ENCODE measurements around the gene VWA5B1.

Gene VWA5B1

DNA sequence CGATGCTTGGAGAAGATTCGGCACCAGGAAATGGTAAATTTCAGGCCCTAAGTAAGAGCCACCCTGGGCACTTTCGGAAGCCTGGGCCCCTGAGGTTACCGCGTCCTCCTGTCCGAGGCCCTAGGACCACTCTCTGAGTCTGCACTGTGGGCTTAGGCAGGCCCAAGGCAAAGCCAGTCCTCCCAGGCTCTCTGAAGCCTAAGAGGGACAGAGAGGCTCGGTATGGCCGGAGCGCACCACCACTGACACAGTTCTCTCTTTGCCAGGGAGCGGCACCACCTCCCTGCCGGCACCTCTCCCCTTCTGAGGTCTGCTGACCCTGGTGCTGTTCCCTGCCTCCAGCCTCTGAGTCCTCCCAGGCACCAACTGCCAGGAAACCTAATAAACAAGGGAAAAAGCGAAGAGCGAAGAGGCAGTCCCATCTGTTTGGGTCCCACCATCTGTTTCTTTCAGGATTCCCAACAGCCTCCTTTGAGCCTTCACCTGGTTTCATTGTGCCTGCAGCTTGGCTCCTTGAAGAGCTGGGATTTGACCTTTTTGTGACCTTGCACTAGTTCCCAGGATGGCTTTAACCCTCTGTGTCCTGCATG is 57.7 kb downstream of the VWA5B1 start:
- DNase-seq (ENCODE audit: low spot score) = no peak

- DNase-seq (ENCODE audit: low spot score) = no peak
Observed at GRCh38 chr1:20349561-20349960, 58.9 kb downstream of the VWA5B1 start.

- no peak for DNase-seq (ENCODE audit: low spot score)
Observed at GRCh38 chr1:20349971-20350370, 59.3 kb downstream of the VWA5B1 start.

- no peak for DNase-seq (ENCODE audit: low spot score)
Observed at GRCh38 chr1:20350421-20350820, 59.7 kb downstream of the VWA5B1 start.

GRCh38 chr1:20351911-20352701 is 61.4 kb downstream of the VWA5B1 start:
- no peak for DNase-seq (ENCODE audit: low spot score)

- DNase-seq (ENCODE audit: low spot score) = no peak
Observed at GRCh38 chr1:20353836-20354235, 63.2 kb downstream of the VWA5B1 start.

- no peak for DNase-seq (ENCODE audit: low spot score)
Observed at GRCh38 chr1:20354610-20355009, 63.9 kb downstream of the VWA5B1 start.

GRCh38 chr1:20355101-20355827 is 64.6 kb downstream of the VWA5B1 start:
- no peak for DNase-seq (ENCODE audit: low spot score)

DNA sequence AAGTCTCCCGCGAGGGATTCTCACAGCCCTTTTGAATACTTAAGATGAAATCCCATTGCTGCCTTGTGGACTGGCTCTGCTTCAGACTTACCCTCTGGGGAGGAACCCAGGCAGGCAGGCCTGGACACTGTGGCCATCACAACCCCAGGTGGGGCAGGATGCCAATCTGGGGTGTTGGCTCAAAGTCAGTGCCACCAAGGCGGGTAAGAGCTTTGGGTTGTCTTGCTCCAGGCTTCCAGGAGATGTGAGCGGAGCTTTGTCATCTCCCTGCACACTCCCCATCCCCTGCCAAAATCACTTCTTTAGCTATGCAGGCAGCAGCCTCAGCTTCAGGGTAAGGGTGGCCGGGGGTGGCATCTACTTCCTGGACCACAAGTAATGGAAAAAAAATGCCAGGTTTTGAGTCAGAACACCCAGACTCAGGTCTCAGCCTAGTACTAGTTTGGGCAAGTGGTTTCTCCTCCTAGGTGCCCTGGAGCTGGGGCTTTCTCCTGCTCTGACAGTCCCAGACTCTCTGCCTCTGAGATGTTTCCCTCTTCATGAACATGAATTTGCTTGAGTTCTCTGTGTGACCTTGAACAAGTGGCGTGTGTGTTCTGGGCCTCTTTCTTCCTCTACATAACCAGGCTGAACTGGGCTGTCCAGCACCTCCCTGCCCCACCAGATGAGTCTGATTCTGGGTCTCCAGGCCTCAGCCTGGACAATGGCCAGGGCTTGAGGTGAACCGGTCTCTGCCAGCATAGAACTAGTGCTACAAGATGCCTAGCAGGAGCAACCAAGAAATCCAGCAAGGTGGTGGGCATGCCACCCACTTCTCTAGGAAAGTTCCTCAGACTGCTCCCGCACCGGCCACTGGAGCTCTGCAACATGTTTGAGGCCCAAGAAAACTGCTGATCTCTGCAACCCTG is 65.4 kb downstream of the VWA5B1 start:
- no peak for DNase-seq (ENCODE audit: low spot score)

DNA sequence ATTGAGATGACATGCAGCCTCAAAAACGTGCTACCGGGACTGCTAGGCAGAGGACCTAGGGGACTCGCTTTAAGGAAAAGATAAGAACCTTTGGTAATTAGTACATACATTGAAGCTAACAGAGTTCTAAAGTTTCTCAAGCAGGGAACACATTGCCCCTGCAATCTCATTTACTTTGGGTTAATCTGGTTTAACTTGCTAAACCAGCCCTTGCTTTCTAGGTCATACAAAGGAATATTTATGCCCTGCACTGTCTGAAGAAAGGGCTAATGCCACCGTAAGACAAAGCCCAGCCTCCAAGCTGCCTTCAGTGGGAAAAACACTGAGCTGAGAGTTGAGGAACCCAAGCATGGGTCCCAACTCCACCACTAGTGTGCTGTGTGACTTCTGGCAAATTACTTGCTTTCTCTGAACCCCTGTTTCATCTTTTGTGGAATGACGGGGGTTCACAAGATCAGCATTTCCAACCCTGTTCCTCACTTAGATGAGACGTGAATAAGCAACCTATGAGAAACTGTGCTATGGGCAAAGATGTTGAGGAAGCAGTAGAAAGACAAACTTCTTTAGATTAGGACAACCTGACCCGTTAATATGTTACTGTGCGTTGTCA is 66.3 kb downstream of the VWA5B1 start:
- DNase-seq (ENCODE audit: low spot score) = no peak

DNA sequence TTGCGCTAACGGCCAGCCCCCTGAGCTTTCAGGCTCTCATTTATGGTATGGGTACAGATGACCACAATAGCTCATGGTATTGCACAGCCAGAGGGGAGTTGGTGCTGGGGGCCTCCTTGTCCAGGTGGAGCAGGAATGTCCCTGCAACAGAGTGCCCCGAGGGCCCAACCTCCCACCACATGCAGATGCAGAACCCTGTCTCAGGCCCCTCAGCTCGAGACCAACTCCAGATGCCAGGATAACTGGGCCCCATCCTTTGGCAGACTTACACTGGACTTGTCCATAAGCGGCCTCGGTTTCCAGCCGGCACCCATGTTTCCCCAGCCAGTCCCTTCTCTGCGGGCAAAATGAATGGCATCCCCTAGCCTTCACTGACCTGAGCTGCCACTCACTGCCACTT is 67.1 kb downstream of the VWA5B1 start:
- no peak for DNase-seq (ENCODE audit: low spot score)

GRCh38 chr1:20358761-20359263 is 68.1 kb downstream of the VWA5B1 start:
- no peak for DNase-seq (ENCODE audit: low spot score)

- DNase-seq (ENCODE audit: low spot score) = no peak
Observed at GRCh38 chr1:20359451-20360330, 69.0 kb downstream of the VWA5B1 start.

- no peak for DNase-seq (ENCODE audit: low spot score)
Observed at GRCh38 chr1:20361401-20361800, 70.7 kb downstream of the VWA5B1 start.

DNA sequence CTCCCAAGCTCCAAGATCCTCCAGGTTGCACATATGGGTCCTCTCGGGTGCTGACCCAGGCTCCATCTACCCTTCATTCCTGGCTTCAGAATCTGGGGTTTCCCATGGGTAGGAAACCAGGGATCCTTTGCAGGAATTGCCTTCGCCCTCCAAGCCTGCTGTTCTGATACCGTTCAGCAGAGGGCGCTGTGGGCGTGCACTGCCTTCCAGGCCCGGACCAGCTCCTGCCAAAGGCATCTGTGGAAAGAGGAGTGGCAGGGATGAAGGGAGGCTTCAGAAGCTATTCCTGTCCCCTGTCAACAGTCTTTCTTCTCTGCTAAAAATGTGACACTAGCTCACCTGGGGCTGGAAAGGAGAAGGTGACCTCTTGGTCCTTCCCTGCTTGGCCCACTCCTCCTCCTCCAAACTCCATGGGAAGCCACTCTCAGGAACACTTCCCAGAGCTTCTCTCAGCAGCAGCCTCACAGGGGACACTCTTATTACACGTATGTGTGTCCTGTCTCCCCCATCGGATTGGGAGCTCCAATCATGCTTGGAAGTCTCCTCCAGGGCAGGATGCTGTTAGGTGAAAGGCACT is 71.2 kb downstream of the VWA5B1 start:
- DNase-seq (ENCODE audit: low spot score) = no peak

DNA sequence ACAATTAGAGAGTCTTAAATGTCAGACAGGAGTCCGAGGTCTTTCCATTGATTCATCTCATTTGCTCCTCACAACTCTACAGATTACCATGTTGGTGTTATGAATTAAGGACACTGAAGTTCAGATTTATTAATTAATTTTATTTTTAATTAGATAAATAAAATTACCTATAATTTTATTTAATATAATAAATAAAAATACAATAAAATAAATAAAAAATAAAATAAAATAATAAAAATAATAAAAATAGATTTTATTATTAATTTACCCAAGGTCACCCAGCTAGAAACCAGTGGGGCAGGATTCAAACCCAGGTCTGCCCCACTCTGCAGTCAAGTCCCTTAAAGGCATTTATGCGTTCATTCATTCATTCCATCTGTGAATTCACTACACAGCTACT is 72.2 kb downstream of the VWA5B1 start:
- no peak for DNase-seq (ENCODE audit: low spot score)

- DNase-seq (ENCODE audit: low spot score) = no peak
Observed at GRCh38 chr1:20365421-20366055, 74.9 kb downstream of the VWA5B1 start.

DNA sequence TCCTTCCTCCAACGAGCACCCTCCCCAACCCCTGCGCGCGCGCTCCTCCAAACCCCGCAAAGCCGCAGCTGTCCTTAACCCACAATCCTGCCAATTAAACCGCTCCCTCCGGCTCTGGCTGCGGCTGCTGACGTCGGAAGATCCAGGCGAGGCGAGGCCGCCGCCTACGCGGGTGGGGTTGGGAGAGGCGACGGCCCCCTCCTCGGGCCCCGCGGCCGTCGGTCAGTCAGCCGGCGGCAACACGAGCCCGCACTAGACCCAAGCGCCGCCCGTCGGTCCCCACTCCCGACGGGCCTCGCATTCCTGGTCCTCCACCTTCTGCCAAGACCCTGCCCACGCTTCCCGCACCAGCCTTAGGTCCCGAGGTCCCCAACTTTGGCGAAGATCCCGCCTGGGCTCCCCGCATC is 75.4 kb downstream of the VWA5B1 start:
- no peak for DNase-seq (ENCODE audit: low spot score)

GRCh38 chr1:20366463-20367115 is 75.9 kb downstream of the VWA5B1 start:
- DNase-seq (ENCODE audit: low spot score) = no peak
